GM12873 (cell line): ENCODE measurements around the gene SHISA9.

ENCODE experiments used
- TF ChIP-seq, protein P1 (sequence below): IDR thresholded peaks from 2 replicates; pipeline ENCODE4 v1.5.1; 2012; ENCODE audit warnings: low read depth, mild to moderate bottlenecking, moderate library complexity, low read length, control low read depth; ENCODE audit not compliant: insufficient read depth; ENCODE audit errors: missing control alignments

SHISA9 gene

DNA sequence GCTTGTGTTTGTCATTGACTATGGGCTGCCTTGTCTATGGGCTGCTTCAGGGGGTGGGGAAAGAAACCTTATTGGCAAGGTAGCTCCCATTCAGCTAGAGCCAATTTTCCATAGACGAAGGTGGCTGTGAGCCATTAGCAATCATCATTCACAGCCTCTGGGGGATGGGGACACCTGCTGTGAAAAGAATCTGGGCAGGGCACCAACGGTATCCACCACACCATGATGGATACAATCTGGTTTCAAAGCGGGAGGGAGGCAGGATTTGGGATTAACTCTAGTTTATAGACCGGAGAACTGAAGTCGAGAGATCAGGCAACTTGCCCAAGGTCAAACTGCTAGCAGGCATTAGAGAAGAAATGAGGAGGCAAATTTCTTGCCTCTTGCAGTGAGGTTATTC, 182.3 kb downstream of the SHISA9 start:
- TF ChIP-seq, protein P1, sequence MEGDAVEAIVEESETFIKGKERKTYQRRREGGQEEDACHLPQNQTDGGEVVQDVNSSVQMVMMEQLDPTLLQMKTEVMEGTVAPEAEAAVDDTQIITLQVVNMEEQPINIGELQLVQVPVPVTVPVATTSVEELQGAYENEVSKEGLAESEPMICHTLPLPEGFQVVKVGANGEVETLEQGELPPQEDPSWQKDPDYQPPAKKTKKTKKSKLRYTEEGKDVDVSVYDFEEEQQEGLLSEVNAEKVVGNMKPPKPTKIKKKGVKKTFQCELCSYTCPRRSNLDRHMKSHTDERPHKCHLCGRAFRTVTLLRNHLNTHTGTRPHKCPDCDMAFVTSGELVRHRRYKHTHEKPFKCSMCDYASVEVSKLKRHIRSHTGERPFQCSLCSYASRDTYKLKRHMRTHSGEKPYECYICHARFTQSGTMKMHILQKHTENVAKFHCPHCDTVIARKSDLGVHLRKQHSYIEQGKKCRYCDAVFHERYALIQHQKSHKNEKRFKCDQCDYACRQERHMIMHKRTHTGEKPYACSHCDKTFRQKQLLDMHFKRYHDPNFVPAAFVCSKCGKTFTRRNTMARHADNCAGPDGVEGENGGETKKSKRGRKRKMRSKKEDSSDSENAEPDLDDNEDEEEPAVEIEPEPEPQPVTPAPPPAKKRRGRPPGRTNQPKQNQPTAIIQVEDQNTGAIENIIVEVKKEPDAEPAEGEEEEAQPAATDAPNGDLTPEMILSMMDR: no peak

DNA sequence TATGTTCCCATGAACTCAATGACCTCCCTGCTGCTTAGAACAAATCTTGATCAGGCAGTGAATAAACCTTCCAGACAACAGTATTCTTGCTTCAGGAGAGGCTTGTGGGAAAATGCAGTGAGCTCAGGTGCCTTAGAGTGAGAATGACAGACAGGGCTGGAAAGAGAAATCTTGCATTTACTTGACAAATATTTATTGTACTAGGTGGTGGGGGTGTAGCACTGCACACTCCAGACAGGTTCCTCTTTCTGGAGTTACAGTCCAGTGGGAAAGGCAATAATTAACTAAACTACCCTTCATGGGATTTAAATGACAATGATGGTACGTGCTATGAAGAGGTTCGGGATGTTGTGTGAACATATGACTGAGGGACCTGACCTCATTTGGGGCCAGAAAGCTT, 182.9 kb downstream of the SHISA9 start:
- TF ChIP-seq, protein P1: no peak

DNA sequence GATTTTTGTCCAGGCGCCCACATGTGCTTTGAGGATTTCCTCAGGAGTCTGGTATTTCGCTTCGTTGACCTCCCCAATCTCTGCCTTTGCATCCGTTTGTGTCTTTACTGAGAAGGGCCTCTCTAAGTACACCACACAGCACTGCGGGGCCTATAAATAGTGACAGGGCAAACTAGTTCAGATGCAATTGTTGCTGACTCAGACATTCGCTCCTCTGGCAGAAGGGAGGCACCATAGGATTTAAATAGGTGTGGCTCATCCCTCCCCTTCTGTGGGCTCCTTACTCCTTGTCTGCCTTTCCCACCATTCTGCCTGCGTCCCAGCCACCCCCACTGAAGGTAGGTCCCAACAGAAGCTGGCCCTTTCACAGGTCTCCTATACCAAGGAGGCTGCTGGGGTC, 192.3 kb downstream of the SHISA9 start:
- TF ChIP-seq, protein P1: no peak

DNA sequence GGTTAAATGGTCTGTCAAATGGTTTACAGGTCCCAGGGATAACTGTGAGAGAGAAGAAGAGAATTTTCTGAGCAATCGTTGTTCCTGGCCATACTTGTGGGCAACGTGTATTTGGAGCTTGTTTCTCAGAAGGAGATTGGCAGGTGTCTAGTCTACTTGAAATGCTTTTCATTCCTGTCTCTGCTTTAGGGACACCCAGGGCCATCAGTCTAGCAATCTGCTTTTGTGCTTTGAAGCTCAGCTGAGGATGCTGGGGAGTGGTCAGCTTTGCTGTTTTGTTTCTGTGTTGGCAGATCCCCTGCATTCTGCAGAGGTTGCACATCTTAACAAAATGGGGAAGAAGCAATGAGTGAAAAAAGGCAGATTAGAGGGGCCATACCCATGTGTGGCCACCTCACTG, 193.7 kb downstream of the SHISA9 start:
- TF ChIP-seq, protein P1: no peak

DNA sequence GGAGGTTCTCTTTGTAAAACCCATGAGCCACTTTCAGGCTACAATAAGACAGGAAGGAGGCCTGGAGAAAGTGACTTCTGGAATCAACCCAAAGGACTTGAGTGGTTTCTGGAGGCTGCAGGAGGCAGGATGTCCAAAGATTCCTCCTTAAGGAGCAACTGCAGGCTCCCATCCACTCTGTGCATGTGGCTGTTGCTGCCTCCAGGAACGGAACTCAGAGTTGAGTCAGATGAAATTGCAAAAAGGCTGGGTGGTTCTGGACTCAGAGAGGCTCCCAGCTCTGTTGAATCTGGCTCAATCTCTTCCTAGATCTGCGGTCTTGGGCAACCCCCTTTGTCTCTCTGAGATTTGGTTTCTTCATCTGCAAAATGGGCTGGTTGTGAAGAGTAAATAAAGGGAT, 197.1 kb downstream of the SHISA9 start:
- TF ChIP-seq, protein P1: no peak

DNA sequence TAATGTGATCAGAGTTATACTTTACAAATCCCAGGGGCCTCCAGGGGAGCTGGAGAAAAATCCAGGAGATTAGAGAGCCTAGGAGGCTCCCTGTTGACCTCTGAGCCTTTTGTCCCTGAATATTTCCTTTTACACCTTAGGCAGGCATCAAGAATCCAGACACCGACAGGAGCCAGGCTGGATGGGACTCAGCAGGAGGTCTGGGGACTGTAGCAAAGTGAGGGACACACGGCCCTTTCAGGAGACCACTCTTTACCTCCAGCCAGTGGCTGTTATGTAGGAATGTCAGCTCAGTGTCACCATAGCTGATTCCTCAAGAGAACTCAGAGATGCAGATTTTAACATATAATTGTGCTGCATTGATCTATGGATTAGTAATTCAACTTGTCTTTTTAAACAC, 198.4 kb downstream of the SHISA9 start:
- TF ChIP-seq, protein P1: no peak

DNA sequence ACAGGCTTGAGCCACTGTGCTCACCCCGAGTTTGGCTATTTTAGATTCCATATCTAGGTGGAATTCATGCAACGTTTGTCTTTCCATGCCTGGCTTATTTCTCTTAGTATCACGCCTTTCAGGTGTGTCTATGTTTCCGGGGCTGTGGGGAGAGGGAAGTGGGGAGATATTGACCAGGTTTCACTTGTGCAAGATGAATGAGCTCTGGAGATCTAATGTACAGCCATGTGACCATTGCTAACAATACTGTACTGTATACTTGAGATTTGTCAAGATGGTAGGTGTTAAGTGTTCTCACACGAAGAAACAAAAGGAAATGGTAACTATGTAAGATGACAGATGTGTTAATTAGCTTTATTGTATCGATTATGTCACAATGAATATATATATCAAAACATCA, 199.6 kb downstream of the SHISA9 start:
- TF ChIP-seq, protein P1: no peak
